ENCODE measurements around the gene ARL15.

ARL15 gene

GRCh38 chr5:53932351-53932750 lies 378.0 kb downstream of the ARL15 start:
- DNase-seq (ENCODE audit: low read depth): no peak

GRCh38 chr5:53930457-53930856 lies 379.9 kb downstream of the ARL15 start:
- DNase-seq (ENCODE audit: low read depth): no peak

- DNase-seq (ENCODE audit: low read depth): no peak
Observed at GRCh38 chr5:53929570-53929969, 380.8 kb downstream of the ARL15 start.

GRCh38 chr5:53929152-53929551 lies 381.2 kb downstream of the ARL15 start:
- DNase-seq (ENCODE audit: low read depth): no peak

GRCh38 chr5:53928641-53929040 lies 381.7 kb downstream of the ARL15 start:
- no peak for DNase-seq (ENCODE audit: low read depth)

- no peak for DNase-seq (ENCODE audit: low read depth)
Observed at GRCh38 chr5:53927668-53928247, 382.6 kb downstream of the ARL15 start.

GRCh38 chr5:53926026-53926425 lies 384.3 kb downstream of the ARL15 start:
- no peak for DNase-seq (ENCODE audit: low read depth)

- no peak for DNase-seq (ENCODE audit: low read depth)
Observed at GRCh38 chr5:53924392-53924791, 386.0 kb downstream of the ARL15 start.

- no peak for DNase-seq (ENCODE audit: low read depth)
Observed at GRCh38 chr5:53923961-53924360, 386.4 kb downstream of the ARL15 start.

GRCh38 chr5:53922508-53923498 lies 387.6 kb downstream of the ARL15 start:
- DNase-seq (ENCODE audit: low read depth): no peak

GRCh38 chr5:53917826-53918225 lies 392.5 kb downstream of the ARL15 start:
- DNase-seq (ENCODE audit: low read depth): no peak

- DNase-seq (ENCODE audit: low read depth): no peak
Observed at GRCh38 chr5:53917095-53917494, 393.3 kb downstream of the ARL15 start.

- no peak for DNase-seq (ENCODE audit: low read depth)
Observed at GRCh38 chr5:53915120-53915519, 395.3 kb downstream of the ARL15 start.

- no peak for DNase-seq (ENCODE audit: low read depth)
Observed at GRCh38 chr5:53913941-53914340, 396.4 kb downstream of the ARL15 start.

- DNase-seq (ENCODE audit: low read depth): no peak
Observed at GRCh38 chr5:53908757-53909156, 401.6 kb downstream of the ARL15 start.

- no peak for DNase-seq (ENCODE audit: low read depth)
Observed at GRCh38 chr5:53907827-53908226, 402.5 kb downstream of the ARL15 start.

- no peak for DNase-seq (ENCODE audit: low read depth)
Observed at GRCh38 chr5:53906736-53907135, 403.6 kb downstream of the ARL15 start.

GRCh38 chr5:53902296-53902907 lies 408.0 kb downstream of the ARL15 start:
- no peak for DNase-seq (ENCODE audit: low read depth)

- no peak for DNase-seq (ENCODE audit: low read depth)
Observed at GRCh38 chr5:53900677-53901076, 409.7 kb downstream of the ARL15 start.

- DNase-seq (ENCODE audit: low read depth): no peak
Observed at GRCh38 chr5:53895091-53895683, 415.2 kb downstream of the ARL15 start.

- DNase-seq (ENCODE audit: low read depth): no peak
Observed at GRCh38 chr5:53893626-53894025, 416.7 kb downstream of the ARL15 start.

- no peak for DNase-seq (ENCODE audit: low read depth)
Observed at GRCh38 chr5:53892224-53892623, 418.1 kb downstream of the ARL15 start.

- no peak for DNase-seq (ENCODE audit: low read depth)
Observed at GRCh38 chr5:53891159-53891558, 419.2 kb downstream of the ARL15 start.
